Stimulated activated CD4-positive, alpha-beta T cell treated with anti-CD3 and anti-CD28 coated beads, TNF-alpha, amount 100 ng/mL, for 48 hours (primary cell): ENCODE measurements around the gene MTR.

Experiments
- DNase-seq, 3 donors: peaks; one replicate each; pipeline ENCODE4 v3.0.0-alpha.2; 2020; ENCODE audit warnings: low read depth in 3 of 3

The MTR gene

DNA sequence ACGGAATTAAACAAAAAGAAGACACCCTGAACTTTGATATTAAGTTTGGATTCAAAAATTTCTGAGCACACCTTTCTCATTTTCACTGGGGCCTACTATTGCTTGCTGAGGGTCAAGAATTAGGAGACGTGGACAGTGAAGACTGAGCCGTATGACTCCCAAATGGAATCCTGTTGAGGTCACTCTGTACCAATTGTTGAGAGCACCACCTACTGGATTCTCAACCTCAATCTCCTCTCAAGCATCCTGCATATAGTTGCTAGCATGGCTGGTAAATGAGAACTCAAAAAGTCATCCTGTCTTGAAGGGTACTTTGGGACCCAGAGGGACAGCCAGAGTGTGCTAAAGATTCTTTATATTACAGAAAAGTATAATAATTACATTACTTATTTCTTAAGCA lies 20.2 kb upstream of the MTR start:
- DNase-seq, result no peak

DNA sequence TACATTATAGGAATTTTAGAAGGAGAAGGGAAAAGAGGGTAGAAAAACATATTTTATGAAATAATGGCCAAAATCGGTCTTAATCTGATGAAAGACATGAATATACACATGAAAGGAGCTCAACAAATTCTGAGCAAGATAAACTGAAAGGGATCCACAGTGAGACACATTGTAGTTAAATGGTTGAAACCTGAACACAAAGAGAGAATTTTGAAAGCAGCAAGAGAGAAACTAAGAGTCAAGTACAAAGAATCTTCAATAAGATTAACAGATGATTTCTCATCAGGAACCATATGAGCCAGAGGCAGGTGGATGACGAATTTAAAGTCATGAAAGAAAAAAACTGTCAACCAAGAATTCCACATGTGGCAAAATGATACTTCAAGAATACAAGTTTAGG lies 15.8 kb upstream of the MTR start:
- no peak for DNase-seq

DNA sequence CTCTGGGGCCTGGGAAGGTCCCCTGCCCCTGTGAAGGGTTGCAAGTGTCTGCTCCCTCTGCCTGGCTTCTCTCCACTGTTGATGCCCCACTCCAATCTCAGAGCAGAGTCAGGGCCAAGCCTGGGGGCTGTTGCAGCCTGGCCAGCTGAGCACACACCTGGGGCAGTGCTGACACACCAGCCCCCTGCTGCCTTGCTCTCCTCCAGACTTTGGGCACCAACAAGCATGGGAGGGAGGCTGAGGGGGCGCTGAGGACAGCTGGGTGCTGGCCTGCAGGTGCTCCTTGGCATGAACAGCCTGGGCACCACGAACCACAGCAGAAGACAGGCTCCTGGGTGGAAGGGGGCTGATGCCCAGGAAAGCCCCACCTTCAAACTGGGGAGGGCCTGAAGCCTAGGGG lies 9.6 kb upstream of the MTR start:
- no peak for DNase-seq

DNA sequence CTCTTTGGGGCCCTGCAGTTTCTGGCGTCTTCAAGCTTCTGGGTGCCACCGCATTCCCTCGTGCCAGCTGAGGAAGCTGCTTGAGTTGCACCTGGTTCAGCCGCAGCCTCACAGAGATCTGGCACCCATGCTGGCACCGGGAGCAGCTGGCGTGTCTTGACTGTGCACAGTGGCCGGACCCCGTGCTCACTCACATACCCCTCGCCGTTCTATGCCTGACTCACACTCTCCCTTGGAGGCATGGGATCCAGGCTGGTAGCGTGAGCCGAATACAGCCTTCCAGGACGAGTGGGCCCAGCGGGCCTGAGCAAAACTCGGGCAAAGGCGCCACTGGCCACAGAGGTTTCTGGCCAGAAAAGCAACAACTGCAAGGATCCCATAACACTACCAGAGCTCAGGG lies 8.6 kb upstream of the MTR start:
- no peak for DNase-seq

DNA sequence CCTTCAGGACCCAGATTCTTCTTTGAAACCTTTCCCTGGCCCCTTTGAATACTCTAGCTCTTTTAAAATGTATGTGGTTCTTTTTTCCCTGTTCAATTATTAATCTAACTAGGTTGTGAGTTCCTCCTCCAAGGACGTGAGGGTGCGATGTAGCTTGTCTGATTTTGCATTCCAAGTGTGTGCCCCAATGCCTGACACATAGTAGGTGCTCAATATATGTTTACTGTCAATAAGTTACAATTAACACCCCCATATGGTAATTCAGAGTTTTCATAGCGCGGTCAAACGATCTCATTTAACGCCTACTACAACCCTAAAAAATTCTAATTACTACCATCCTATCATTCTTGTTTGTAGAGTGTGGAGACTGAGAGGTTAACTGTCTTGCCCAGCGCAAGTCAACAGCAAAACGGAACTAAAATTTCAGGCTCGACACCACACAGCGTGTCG lies 482 bp upstream of the MTR start:
- DNase-seq, result no peak

DNA sequence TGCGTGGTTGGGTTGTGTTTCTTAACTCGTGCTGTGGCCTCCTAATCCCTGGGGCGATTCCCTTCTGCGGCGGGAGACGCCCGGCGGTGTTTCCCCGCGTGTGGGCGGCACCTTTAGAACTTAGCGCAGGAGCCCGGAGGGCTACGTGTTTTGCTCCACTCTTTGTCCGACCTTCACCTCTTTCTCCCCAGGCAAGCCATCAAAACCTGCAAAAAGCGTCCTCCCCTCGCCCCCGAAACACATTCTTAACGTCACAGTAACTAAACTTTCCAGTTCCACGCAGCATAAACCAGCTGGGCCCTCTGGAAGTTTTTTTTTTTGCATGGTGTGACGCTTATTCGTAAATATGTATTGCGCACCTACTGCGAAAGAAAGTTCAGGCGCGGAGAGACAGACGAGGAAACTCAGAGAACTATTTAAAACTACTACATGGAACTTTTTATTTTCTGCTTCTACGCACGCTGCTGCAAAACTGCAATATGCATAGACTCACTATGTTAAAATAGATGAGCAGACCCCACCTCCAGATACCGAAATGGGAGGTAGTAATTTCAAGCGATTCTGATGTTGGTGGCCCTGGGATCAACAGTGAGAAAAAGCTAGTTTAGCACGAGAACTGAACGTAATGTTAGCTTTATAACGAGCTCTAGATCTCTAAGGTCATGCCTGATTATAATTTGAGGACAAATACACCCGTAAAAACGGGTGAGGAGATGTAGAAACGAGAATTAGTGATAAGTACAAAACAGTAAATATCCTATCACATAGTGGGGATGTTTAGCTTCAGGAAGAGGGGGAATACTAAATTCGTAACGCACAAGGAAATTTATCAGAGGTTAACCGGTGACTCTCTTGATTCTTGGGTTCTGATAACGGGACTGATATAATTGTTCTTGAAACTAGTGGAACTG lies 920 bp downstream of the MTR start:
- DNase-seq, result peak; percentile 3 to 60 (median 55)

DNA sequence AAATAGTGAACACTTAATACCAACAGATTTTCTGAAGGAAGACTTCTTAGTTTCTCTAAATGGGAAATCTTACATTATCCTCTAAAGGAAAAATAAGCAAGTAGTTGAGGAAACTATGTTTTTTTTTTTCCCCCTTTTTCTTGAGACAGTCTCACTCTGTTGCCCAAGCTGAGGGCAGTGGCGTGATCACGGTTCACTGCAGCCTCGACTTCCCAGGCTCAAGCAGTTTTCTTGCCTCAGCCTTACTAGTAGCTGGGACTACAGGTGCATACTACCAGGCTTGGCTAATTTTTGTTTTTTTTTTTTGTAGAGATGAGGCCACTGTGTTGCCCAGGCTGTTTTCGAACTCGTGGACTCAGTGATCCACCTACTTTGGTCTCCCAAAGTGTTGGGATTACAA lies 3.9 kb downstream of the MTR start:
- no peak for DNase-seq

DNA sequence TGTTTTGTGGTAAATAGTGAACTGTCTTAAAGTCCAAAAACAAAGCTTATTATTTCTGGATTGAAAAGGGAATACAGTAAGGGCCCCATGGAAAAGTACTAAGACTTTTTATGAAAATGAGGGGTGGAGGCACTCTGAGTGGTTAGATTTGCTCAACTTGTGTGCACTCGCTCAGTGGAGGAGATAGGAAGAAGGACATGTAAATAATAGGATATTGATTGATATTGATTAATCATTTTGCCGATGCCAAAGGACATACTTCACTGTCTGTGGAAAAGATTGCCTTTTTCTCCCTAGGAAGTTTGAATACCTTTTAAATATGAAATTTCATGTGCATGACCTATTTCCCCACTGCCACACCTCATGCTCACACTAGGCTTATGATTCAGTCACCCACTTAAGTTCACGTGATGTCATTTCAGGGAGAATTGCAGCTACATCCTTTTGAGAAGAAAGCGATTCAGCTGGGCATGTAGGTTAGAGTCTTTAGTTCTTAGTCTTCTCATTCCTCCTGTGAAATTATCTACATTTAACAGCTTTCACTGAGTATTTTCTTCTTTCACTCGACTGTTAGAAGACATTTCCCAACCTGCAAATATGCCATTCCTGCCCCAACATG lies 5.0 kb downstream of the MTR start:
- DNase-seq, result no peak

DNA sequence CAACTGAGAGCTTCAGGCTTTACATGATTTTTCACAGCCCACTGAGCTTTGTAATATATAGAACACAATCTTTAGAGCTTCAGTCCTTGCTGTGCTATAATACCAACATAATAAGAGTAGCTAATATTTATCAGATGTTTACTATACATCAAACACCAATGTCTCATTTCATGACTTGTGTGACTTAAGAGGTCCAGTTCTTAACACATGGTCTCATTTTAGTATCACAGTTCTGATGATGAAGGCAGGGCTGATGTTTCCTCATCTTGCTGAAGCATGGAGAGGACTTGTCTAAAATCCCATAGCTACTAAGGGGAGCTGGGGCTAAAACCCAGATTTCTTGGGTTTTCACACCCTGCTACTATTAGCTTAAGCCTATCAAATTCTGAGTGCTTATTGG lies 5.5 kb downstream of the MTR start:
- DNase-seq, result no peak

DNA sequence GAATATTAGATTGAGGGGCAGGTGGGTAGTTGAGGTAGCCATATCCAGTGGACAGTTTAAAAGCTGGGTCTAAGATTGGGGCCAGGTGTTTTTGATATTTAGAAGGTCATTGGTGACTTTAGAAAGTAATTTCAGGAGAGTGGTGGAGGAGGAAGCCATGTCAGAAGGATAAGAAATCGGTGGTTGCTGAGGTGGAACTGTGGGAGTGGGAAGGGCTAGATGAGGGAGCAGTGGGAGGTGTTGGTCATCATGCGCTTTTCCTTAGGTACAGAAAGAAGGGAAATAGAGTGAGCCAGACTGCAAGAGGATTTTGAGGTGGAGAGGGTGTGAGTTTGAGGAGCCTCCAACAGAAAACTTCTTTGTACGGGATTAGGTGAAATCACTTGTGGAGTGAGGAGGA lies 7.2 kb downstream of the MTR start:
- DNase-seq, result no peak

DNA sequence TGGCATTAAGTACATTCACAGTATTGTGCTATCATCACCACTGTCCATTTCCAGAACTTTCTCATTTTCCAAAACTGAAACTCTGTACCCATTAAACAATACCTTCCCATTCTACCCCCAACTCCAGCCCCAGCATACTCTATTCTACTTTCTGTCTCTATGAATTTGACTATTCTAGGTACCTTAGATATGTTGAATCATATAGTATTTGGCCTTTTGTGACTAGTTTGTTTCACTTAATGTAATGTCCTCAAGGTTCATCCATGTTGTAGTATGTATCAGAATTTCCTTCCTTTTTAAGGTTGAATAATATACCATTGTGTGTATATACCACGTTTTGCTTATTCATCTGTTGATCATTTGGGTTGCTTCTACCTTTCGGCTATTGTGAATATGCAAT lies 11.5 kb downstream of the MTR start:
- DNase-seq, result no peak

DNA sequence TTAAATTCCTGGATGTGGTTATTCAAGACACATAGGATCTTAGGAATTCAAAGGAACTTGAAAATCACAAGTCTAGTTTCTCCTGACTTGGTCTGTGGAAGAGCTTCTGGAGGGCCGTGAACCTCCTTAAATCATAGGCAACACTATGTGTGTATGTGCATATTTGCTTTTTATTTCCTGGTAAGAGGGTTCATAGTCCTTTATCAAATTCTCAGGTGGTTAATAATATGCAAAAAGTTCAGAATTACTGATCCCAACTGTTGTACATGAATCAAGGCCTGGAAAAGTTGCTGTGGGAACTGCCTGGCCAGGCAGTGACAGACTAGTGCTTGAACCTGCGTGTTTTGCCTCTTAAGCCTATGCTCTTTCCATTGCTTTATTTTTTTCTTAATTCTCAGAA lies 12.9 kb downstream of the MTR start:
- DNase-seq, result no peak

DNA sequence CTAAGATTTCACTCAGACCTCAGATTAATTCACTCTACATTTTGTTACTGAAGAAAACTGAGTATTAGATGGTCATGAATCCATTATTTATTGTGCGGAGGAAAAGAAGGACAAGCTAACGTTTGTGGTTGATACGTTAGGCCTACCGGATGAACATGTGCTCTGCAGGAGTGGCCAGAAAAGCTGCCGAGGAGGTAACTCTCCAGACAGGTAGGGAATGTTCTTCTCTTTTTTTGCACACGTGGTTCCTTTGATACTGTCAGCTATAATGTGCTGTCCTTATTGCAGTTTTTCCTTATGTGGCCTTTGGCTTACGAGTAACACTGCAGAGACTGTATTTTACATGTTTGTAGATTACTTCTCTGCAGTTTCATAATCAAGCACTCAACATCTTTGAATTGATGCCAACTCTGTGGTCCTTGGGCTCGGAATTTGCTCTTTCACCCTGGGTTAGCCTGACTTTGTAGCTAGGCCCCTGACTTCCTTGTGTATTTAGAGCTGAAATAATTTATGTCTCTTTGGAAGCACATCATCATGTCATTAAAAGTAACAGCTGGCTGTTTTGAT lies 13.6 kb downstream of the MTR start:
- DNase-seq, result no peak

DNA sequence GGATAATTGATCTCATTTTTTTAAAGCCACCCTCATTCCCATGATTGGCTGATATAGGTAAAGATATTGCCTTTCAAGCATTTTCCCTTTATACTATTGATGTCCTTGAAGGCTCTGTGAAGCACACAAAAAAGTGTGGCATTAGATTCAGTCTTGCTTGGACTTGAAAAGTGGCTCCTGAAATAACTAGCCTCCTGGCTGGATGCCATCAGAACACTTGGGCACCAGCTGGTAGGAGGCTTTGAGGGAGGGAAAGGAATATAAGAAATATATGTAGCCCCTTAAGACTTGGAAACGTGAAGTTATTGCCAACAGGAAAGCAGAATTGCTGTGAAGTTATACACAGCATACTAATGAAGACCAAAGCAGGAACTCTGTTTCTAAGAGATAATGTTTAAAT lies 14.1 kb downstream of the MTR start:
- no peak for DNase-seq

DNA sequence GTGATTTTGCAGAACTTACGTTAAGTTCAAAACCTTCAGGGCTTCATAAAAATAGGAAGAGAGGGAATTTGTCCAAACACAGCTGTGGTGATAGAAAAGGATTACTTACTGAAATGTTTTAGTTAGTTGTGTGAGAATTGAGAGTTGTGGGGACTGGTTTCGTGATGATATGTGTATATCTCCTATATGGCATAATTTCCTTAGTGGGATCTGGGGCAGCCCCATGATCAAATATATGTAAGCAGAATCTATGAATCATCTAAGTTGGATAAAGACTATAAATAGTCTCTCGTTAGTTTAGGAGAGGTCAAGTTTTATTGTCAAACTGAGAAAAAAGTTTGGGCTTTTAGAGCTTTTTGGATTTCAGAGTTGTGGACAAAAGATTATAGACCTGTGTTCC lies 14.9 kb downstream of the MTR start:
- DNase-seq, result no peak

DNA sequence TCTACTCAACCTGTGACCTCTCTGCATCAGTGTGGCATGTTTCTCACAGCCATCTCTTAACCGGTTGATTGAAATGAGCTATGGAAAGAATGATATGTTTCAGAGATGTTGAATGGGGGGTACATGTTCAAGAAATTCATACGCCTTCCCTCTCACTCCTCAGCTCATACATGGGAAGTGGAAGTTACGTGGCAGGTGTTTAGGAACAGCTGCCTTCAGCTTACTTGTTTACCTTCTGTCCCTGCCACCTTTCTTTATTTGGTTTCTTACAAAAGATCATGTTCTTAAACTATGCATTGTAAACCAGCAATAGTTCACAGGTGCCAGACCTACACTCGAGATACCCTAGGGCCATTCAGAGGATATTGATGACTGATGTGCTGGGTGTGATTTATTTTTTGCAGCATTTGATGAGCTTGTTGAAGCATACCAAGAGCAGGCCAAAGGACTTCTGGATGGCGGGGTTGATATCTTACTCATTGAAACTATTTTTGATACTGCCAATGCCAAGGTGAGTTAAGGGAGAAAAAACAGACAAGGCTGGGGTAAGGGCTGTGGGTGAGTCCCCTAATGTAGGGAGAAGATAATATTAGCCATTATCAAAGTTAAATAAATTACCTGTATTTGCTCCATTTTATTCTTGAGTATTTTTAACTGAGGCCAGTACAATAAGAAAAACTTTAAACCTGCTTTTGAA lies 17.4 kb downstream of the MTR start:
- no peak for DNase-seq

DNA sequence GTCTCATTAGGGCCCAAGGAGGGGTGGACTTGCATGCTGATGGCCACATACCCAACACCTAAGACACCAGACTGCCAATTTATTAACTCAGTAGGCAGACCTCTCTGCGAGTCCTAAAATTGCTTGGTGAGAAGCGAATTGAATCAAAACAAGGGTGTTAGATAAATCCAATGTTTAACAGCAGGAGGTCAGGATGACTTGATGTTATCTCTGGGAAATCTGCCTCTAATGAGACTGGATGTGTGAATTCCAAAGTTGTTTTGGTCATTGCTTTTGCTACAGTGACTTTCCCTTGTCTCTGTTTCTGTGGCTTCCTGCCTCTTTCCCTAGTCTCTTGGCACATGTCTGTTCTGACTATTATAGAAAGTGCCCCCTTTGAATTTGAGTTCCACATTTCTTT lies 20.8 kb downstream of the MTR start:
- no peak for DNase-seq

DNA sequence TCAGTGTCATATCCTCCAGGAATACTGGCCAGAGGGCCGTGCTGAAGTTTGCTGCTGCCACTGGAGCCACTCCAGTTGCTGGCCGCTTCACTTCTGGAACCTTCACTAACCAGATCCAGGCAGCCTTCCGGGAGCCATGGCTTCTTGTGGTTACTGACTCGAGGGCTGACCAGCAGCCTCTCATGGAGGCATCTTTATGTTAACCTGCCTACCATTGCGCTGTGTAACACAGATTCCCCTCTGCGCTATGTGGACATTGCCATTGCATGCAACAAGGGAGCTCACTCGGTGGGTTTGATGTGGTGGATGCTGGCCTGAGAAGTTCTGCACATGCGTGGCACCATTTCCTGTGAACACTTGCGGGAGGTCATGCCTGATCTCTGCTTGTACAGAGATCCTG lies 24.8 kb downstream of the MTR start:
- DNase-seq, result no peak

DNA sequence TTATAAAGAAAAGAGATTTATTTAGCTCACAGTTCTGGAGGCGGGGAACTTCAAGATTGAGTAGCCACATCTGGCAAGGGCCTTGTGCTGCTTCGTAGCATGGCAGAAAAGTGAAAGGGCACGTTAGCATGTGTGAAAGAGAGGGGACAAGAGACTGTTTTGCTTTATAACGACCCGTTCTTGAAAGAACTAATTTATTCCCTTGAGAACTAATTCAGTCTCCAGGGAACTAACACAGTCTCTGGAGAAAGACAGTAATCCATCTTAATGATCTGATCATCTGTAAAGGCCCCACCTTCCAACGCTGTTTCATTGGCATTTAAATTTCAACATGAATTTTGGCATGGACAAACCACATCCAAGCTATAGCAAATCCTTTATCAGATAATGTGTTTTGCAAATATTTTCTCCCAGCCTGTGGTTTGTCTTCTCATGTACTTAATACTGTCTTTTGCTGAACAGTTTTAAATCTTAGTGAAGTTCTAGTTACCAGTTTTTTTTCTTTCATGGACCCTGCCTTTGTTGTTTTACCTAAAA lies 26.1 kb downstream of the MTR start:
- DNase-seq, result no peak

DNA sequence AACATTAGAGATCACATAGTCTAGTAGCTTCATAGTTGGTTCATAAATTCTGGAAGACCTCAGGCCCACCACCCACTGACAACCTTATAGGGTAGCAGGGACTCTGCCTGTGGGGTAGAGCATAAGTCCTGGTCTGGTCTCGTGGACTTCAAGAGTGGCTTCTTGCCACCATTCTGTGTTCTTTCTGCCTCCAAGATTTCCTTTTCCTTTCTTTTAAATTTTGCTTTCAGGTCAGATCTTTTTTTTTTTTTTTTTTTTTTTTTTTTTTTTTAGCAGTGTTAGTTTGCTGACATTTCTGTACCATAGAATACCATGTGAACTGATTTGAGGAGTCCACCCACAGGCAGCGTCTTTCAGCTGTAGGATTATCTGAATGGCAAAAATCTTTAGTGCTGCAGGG lies 28.5 kb downstream of the MTR start:
- no peak for DNase-seq

DNA sequence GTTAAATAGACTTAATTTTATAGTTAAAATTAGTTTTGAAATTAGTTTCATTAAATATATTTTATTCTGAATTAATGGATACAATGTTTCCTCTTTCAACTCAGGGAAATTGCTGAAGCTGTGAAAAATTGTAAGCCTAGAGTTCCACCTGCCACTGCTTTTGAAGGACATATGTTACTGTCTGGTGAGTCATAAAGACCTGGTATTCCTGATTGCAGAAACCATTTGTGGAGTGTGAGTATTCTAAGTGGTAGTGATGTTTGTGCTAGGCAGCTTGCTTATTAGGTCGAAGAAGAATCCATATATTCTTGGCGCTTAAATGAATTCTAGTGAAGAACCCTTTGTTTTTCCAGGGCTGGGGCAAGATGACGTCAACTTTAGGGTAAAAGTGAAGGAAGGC lies 34.0 kb downstream of the MTR start:
- no peak for DNase-seq

DNA sequence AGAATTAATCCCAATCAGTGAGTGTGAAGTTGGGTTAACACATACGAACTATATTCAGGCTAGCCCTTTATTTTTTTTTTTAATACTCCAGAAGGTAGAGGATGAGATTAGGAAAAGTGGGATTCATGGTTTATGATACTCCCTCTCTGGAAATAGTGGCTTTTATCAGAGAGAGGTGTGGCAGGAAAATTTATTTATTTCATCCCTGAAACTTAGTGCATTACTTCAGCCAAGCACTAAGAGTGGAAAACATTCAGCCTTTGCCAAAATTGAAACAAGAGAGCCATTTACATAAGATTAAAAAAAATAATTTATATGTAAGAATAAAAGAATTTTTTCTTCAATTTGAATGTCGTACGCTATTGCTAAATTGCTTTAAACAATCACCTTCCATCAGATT lies 35.0 kb downstream of the MTR start:
- no peak for DNase-seq
